WTC11 (cell line): ENCODE data around the gene SHF. TPM values are rescaled to one million over a fixed set of nuclear protein-coding genes. Genes with fewer than 3 reads are reported as not detected.

Experiments
- ATAC-seq: fragments of 200-7000 bp; cut with Tn5 transposase; 2 replicates; pipeline ENCODE4 v1.10.0; 2021; ENCODE audit warnings: mild to moderate bottlenecking, moderate library complexity
- CTCF ChIA-PET: fragments of 300-600 bp; sonication (Branson Sonifier 250); formaldehyde crosslinking; loops from one replicate; lab custom pipeline; 2021; ENCODE audit warnings: antibody characterized with exemption; lab: Charles Lee
- POLR2A ChIA-PET: fragments of 350-600 bp; sonication (Branson Sonifier 250); formaldehyde crosslinking; loops from one replicate; lab custom pipeline; 2021; ENCODE audit warnings: antibody characterized with exemption; lab: Charles Lee
- DNase-seq: peaks from one replicate; pipeline ENCODE4 v3.0.0; 2021; ENCODE audit warnings: low spot score
- H3K27ac Mint-ChIP-seq: 2 replicates; pipeline ENCODE4 v1.8.0; 2021; ENCODE audit warnings: mixed read lengths
- H3K27me3 Mint-ChIP-seq: 2 replicates; pipeline ENCODE4 v1.8.0; 2021; ENCODE audit warnings: low read depth, mild to moderate bottlenecking, moderate library complexity, mixed read lengths
- H3K36me3 Mint-ChIP-seq: 2 replicates; pipeline ENCODE4 v1.8.0; 2021; ENCODE audit warnings: mixed read lengths
- H3K4me1 Mint-ChIP-seq: 2 replicates; pipeline ENCODE4 v1.8.0; 2022; ENCODE audit warnings: mixed read lengths
- H3K4me3 Mint-ChIP-seq: 2 replicates; pipeline ENCODE4 v1.8.0; 2021; ENCODE audit warnings: mild to moderate bottlenecking, moderate library complexity, mixed read lengths
- H3K9me3 Mint-ChIP-seq: 2 replicates; pipeline ENCODE4 v1.8.0; 2021; ENCODE audit warnings: mixed read lengths
- AFF4 ChIP-seq: sonication (generic); formaldehyde crosslinking; IDR thresholded peaks from 2 replicates; pipeline ENCODE4 v1.8.1; 2023; ENCODE audit warnings: mild to moderate bottlenecking, missing genetic modification reagents, borderline replicate concordance
- CDX4 ChIP-seq: fragments of 250-450 bp; sonication (Bioruptor Pico); IDR thresholded peaks from 2 replicates; pipeline ENCODE4 v1.9.0; 2021; ENCODE audit warnings: moderate library complexity, mild to moderate bottlenecking, inconsistent platforms, borderline replicate concordance
- E2F5 ChIP-seq: sonication (generic); formaldehyde crosslinking; IDR thresholded peaks from 2 replicates; pipeline ENCODE4 v1.8.1; 2022; ENCODE audit warnings: mild to moderate bottlenecking, moderate library complexity, missing genetic modification reagents
- FOXK1 ChIP-seq: sonication (generic); formaldehyde crosslinking; IDR thresholded peaks from 2 replicates; pipeline ENCODE4 v1.8.0; 2022; ENCODE audit warnings: mild to moderate bottlenecking, moderate library complexity, missing genetic modification reagents
- HMGXB4 ChIP-seq: sonication (generic); formaldehyde crosslinking; IDR thresholded peaks from 2 replicates; pipeline ENCODE4 v1.8.1; 2023; ENCODE audit warnings: mild to moderate bottlenecking, moderate library complexity, missing genetic modification reagents
- MYBL2 ChIP-seq: sonication (generic); formaldehyde crosslinking; IDR thresholded peaks from 2 replicates; pipeline ENCODE4 v1.8.1; 2023; ENCODE audit warnings: mild to moderate bottlenecking, moderate library complexity, missing genetic modification reagents
- NFE2L1 ChIP-seq: sonication (generic); formaldehyde crosslinking; IDR thresholded peaks from 2 replicates; pipeline ENCODE4 v1.8.1; 2023; ENCODE audit warnings: missing genetic modification reagents
- PRDM15 ChIP-seq: sonication (generic); formaldehyde crosslinking; IDR thresholded peaks from 2 replicates; pipeline ENCODE4 v1.8.0; 2022; ENCODE audit warnings: missing genetic modification reagents
- SOX15 ChIP-seq: fragments of 250-450 bp; sonication (Bioruptor Pico); IDR thresholded peaks from 2 replicates; pipeline ENCODE4 v1.9.0; 2021; ENCODE audit warnings: mild to moderate bottlenecking
- USF2 ChIP-seq: sonication (generic); formaldehyde crosslinking; IDR thresholded peaks from 2 replicates; pipeline ENCODE4 v1.8.1; 2023; ENCODE audit warnings: mild to moderate bottlenecking, missing genetic modification reagents, moderate library complexity
- ZBTB43 ChIP-seq: sonication (generic); formaldehyde crosslinking; IDR thresholded peaks from 2 replicates; pipeline ENCODE4 v1.8.1; 2023; ENCODE audit warnings: mild to moderate bottlenecking, missing genetic modification reagents
- ZNF232 ChIP-seq: sonication (generic); formaldehyde crosslinking; IDR thresholded peaks from 2 replicates; pipeline ENCODE4 v1.8.0; 2022; ENCODE audit warnings: mild to moderate bottlenecking, missing genetic modification reagents
- ZNF263 ChIP-seq: sonication (generic); formaldehyde crosslinking; IDR thresholded peaks from 2 replicates; pipeline ENCODE4 v1.8.1; 2022; ENCODE audit warnings: low read depth, mild to moderate bottlenecking, moderate library complexity, missing genetic modification reagents
- ZNF281 ChIP-seq: sonication (generic); formaldehyde crosslinking; IDR thresholded peaks from 2 replicates; pipeline ENCODE4 v1.8.0; 2023; ENCODE audit warnings: mild to moderate bottlenecking, missing genetic modification reagents
- ZNF396 ChIP-seq: fragments of 250-450 bp; sonication (Bioruptor Pico); IDR thresholded peaks from 2 replicates; pipeline ENCODE4 v1.8.0; 2021; ENCODE audit warnings: mild to moderate bottlenecking, moderate library complexity, borderline replicate concordance
- ZNF532 ChIP-seq: fragments of 250-450 bp; sonication (Bioruptor Pico); IDR thresholded peaks from 2 replicates; pipeline ENCODE4 v1.9.0; 2021; ENCODE audit warnings: mild to moderate bottlenecking, borderline replicate concordance
- total RNA-seq: library from RNA; stranded (reverse); gene quantifications from 3 replicates; pipeline ENCODE4 v1.2.3, GENCODE V29; 2021

Gene SHF
- total RNA-seq, 1 experiment from 2014 or later = 30.6 TPM

GRCh38 chr15:45137703-45138102 is 50.1 kb downstream of the SHF start:
- no peak for DNase-seq
- ChIA-PET CTCF (interaction anchor here (0.8 to 2.0 kb wide), 6 partner anchors 11 to 81 kb away, joined by 3 to 12 read pairs (median 6); partner anchors contain the start of gene DUOX2), POLR2A (interaction anchor here (0.9 kb wide), 1 partner anchor 11 kb away, joined by 3 read pairs; no protein-coding TSS in a partner anchor)
- Mint-ChIP-seq H3K4me3 (no peak overlapping the region), H3K27me3 (peaks cover 56% of the 10 kb centered on the region), H3K36me3 (no peaks in the 10 kb centered on the region), H3K4me1 (peaks cover 10% of the 10 kb centered on the region), H3K9me3 (no peaks in the 10 kb centered on the region), H3K27ac (no peak overlapping the region)
- no peak for ATAC-seq
- TF ChIP-seq ZNF281 (CRISPR knock-in tag) = no peak
- no peak for TF ChIP-seq AFF4 (CRISPR knock-in tag)
- no peak for TF ChIP-seq CDX4 (CRISPR knock-in tag)
- no peak for TF ChIP-seq USF2 (CRISPR knock-in tag)
- TF ChIP-seq ZNF532 = no peak
- no peak for TF ChIP-seq MYBL2 (CRISPR knock-in tag)
- no peak for TF ChIP-seq FOXK1 (CRISPR knock-in tag)
- TF ChIP-seq E2F5 (CRISPR knock-in tag) = no peak
- no peak for TF ChIP-seq ZBTB43 (CRISPR knock-in tag)
- TF ChIP-seq HMGXB4 (CRISPR knock-in tag) = no peak
- no peak for TF ChIP-seq SOX15
- TF ChIP-seq ZNF232 (CRISPR knock-in tag) = no peak
- no peak for TF ChIP-seq NFE2L1 (CRISPR knock-in tag)
- no peak for TF ChIP-seq PRDM15 (CRISPR knock-in tag)
- TF ChIP-seq ZNF263 (CRISPR knock-in tag) = no peak
- TF ChIP-seq ZNF396 = no peak
